Muscle layer of duodenum (tissue), 2 donors: ENCODE measurements around the gene UBE2O.
"Not testable (repeated sequence)": the region's sequence is repeated elsewhere in the genome, so short reads cannot be mapped to it uniquely, and the experiment has no call there.

Source experiments
- H3K27ac ChIP-seq: one replicate; pipeline ENCODE4 v1.7.0; 2013; ENCODE audit warnings: mild to moderate bottlenecking, low read length
- H3K27me3 ChIP-seq: one replicate; pipeline ENCODE4 v1.7.0; 2013; ENCODE audit warnings: low read depth, mild to moderate bottlenecking, control low read depth, low read length
- H3K36me3 ChIP-seq, 2 donors: one replicate each; pipeline ENCODE4 v1.7.0; 2013; ENCODE audit warnings: low read length in 2 of 2, control low read depth in 1 of 2, mild to moderate bottlenecking in 1 of 2; ENCODE audit not compliant: insufficient read depth in 2 of 2, control insufficient read depth in 1 of 2
- H3K4me1 ChIP-seq, 2 donors: one replicate each; pipeline ENCODE4 v1.7.0; 2013; ENCODE audit warnings: low read length in 2 of 2, mild to moderate bottlenecking in 2 of 2, control low read depth in 1 of 2, moderate library complexity in 1 of 2; ENCODE audit not compliant: insufficient read depth in 2 of 2, control insufficient read depth in 1 of 2
- H3K4me3 ChIP-seq, 2 donors: one replicate each; pipeline ENCODE4 v1.7.0; 2013; ENCODE audit warnings: low read length in 2 of 2, low read depth in 1 of 2, mild to moderate bottlenecking in 1 of 2
- H3K9me3 ChIP-seq, 2 donors: one replicate each; pipeline ENCODE4 v1.7.0; 2013; ENCODE audit warnings: low read length in 2 of 2, control low read depth in 1 of 2, mild to moderate bottlenecking in 1 of 2; ENCODE audit not compliant: control insufficient read depth in 1 of 2
- donor health status: healthy.

Gene UBE2O

DNA sequence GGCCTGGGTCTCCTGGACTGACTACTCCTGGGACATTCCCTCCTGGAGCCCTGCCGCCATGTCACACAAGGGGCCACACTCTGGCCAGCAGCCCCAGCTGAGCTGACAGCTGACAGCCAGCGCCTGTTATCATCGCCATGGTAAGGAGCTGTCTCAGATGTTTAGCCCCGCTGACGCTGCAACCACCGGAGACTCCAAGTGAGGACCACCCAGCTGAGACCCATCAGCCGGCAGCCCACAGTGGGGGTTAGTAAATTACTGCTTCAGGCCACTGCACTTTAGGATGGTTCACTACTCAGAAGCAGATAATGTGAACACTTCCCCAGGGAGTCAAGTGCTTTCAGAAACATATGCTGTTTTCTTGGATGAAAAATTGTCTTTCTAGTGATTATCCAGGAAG, 83.1 kb downstream of the UBE2O start:
- Histone ChIP-seq H3K36me3 (no peaks in the 10 kb centered on the region), H3K9me3 (no peaks in the 10 kb centered on the region), H3K27ac (no peak overlapping the region)

DNA sequence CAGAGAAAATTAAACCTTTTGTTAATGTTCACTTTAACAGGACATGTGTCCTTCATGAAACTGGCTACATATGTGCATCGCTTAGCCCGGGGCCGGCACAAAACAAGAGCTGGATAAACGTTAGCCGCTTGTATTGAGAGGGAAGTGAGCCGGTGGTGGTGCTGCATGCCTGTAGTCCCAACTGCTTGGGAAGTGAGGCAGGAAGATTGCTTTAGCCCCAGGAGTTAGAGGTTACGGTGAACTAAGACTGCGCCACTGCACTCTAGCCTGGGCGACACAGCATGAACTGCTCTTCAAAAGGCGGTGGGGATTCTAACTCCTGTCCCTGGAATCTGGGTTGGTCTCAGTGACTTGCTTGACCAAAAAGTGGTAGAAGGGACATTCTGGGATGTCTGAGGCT, 83.6 kb downstream of the UBE2O start:
- Histone ChIP-seq H3K4me1 (peaks cover 0 to 12% of the 10 kb centered on the region in 2 donors), H3K9me3 (no peaks in the 10 kb centered on the region), H3K27ac (no peak overlapping the region), H3K27me3 (no peaks in the 10 kb centered on the region), H3K36me3 (no peaks in the 10 kb centered on the region), H3K4me3 (no peak overlapping the region)

More for the DNA sequence above, 83.1 kb downstream of the UBE2O start:
- Histone ChIP-seq H3K4me3 (no peak overlapping the region), H3K27me3 (no peaks in the 10 kb centered on the region), H3K4me1 (peaks cover 0 to 12% of the 10 kb centered on the region in 2 donors)

DNA sequence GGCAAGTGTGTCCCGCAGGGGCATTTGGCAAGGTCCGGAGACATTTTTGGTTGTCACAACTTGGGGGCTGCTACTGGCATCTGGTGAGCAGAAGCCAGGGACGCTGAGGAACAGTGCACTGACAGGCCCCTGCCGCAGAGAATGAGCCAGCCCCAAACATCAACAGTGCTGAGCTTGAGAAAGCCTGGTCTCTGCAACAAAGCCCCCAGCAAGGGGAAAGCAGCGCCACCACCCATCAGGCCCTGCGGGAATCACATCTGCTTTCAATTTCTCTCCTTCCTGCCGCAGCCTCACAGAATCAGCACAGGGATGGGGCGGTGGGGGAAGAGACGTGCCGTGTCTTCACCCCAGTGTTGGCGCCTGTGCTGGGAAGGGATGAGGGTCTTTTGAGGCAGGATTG, 84.4 kb downstream of the UBE2O start:
- H3K36me3 ChIP-seq, result no peaks in the 10 kb centered on the region
- H3K27ac ChIP-seq, result no peak overlapping the region
- H3K27me3 ChIP-seq, result no peaks in the 10 kb centered on the region
- no peaks in the 10 kb centered on the region for H3K9me3 ChIP-seq
- H3K4me3 ChIP-seq, result no peak overlapping the region
- H3K4me1 ChIP-seq, result peaks cover 0 to 12% of the 10 kb centered on the region in 2 donors

DNA sequence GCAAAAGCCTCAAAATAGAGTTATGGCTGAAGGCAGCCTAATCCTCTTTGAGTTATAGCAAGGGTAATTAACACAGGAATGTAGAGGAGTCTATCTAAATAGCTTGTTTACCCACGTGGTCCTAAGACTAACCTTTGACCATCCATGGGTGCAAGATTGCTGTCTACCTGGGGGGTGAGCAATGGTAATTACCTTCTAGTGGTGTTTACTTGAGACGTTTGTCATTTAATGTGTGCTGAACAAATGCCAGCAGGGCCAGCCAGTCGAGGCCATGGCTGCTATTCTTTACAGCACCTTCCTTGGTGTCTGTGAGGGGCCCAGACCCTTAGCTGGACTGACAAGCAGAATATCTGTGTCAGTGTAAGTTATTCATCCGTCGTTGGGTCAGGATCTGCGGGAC, 85.3 kb downstream of the UBE2O start:
- no peak overlapping the region for H3K27ac ChIP-seq

DNA sequence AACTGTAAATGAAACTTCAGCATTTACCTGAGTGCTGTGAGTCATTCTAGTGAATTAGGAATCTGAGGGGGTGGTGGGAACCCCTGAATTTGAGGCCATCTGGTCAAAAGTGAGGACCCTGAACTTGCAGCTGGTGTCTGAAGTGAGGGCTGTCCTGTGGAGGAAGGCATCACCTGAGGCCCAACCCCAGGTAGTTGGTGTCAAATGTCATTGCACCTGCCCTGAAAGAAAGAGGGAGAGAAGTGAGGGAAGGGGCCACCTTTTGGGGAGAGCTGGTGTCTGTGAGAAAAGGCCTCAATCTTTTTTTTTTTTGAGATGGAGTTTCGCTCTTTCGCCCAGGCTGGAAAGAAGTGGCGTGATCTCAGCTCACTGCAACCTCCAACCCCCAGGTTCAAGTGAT, 86.7 kb downstream of the UBE2O start:
- Histone ChIP-seq H3K9me3 (no peaks in the 10 kb centered on the region), H3K27me3 (no peaks in the 10 kb centered on the region), H3K36me3 (no peaks in the 10 kb centered on the region), H3K4me3 (no peak overlapping the region), H3K4me1 (peaks cover 0 to 16% of the 10 kb centered on the region in 2 donors), H3K27ac (no peak overlapping the region)

More for the DNA sequence above, 85.3 kb downstream of the UBE2O start:
- no peaks in the 10 kb centered on the region for H3K27me3 ChIP-seq
- no peak overlapping the region for H3K4me3 ChIP-seq
- no peaks in the 10 kb centered on the region for H3K9me3 ChIP-seq
- no peaks in the 10 kb centered on the region for H3K36me3 ChIP-seq
- peaks cover 0 to 12% of the 10 kb centered on the region in 2 donors for H3K4me1 ChIP-seq

DNA sequence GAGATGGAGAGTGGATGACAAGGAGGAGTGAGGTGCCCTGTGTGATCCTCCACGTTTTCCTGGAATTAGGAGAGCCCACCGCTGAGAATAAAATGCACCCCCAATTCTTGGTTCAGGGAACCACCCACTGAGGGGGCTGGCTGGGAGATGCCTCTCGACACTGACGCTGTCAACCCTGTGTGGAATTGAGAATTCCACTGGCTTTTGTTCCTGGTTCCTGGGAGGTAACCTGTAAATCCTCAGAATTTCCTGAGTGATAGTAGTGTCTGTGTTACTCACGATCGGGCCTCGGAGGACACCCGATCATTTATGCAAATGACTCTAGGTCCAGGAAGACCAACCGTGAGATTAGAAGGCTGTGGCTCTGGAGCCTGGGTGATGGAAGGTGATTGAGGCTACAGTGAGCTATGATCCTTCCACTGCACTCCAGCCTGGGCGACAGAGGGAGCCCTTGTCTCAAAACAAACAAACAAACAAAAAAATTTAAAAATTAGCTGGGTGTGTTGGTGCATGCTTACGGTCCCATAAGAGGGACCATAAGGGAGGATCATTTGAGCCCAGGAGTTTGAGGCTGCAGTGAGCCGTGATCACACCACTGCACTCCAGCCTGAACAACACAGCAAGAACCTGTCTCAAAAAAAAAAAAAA, 87.6 kb downstream of the UBE2O start:
- no peak overlapping the region for H3K4me3 ChIP-seq
- H3K9me3 ChIP-seq, result no peaks in the 10 kb centered on the region
- no peak overlapping the region for H3K27ac ChIP-seq
- no peaks in the 10 kb centered on the region for H3K27me3 ChIP-seq
- peaks cover 0 to 12% of the 10 kb centered on the region in 2 donors for H3K4me1 ChIP-seq
- no peaks in the 10 kb centered on the region for H3K36me3 ChIP-seq

DNA sequence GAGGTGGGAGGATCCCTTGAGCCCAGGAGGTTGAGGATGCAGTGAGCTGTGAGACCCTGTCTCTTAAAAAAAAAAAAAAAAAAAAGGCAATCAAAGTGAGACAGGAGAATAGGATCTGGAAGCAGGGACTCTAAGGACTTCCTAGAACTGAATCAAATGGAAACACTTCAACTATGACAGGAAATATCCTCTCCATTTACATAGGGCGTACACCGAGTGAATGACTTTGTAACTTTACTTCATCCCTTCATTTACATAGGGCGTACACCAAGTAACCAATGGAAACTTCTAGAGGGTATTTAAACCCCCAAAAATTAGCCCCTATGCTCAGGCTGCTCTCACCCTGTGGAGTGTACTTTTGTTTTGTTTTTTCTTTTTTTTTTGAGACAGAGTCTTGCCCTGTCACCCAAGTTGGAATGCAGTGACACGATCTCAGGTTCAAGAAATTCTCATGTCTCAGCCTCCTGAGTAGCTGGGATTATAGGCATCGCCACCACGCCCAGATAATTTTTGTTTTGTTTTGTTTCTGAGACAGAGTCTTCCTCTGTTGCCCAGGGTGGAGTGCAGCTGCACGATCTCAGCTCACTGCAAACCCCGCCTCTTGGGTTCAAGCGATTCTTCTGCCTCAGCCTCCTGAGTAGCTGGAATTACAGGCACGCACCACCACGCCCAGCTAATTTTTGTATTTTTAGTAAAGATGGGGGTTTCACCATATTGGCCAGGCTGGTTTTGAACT, 89.7 kb downstream of the UBE2O start:
- Histone ChIP-seq H3K36me3 (no peaks in the 10 kb centered on the region), H3K4me3 (no peak overlapping the region), H3K9me3 (no peaks in the 10 kb centered on the region), H3K4me1 (peaks cover 0 to 7% of the 10 kb centered on the region in 2 donors), H3K27ac (no peak overlapping the region), H3K27me3 (no peaks in the 10 kb centered on the region)

DNA sequence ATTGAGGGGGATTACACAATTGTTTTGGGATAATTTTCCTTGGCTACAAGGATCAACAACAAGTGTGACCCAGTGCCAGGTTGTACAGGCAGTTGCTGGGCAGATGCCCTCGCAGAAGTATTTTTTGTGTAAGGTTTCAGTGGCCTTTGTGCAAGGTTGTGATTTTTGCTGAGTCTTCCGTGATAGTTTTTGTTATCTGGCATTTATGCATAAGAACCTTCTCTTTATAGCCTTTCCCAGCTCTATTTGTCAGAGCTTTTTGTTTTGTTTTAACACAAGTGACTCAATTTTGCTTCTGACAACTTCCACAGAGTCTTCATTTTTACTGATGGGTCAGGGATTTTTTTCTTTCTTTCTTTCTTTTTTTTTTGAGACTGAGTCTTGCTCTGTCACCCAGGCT, 92.5 kb downstream of the UBE2O start:
- Histone ChIP-seq H3K36me3 (no peaks in the 10 kb centered on the region), H3K9me3 (no peaks in the 10 kb centered on the region), H3K4me3 (no peak overlapping the region), H3K27me3 (no peaks in the 10 kb centered on the region), H3K4me1 (peaks cover 0 to 7% of the 10 kb centered on the region in 2 donors), H3K27ac (no peak overlapping the region)

DNA sequence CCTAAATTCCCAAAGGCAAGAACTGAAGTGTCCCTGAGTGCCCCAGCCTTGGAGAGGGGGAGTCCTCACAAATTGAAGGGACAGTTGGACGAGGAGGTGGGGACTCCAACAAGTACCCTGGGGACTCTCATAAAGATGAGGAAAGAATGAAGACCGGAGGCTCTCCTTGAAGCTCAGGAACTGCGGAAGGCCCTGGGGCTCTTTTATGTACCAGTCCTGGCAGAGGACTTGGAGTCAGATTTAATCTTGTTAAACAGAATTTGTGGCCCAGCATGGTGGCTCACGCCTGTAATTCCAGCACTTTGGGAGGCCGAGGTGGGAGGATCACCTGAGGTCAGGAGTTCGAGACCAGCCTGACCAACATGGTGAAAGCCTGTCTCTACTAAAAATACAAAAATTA, 93.2 kb downstream of the UBE2O start:
- not testable (repeated sequence) for H3K27me3 ChIP-seq, H3K27ac ChIP-seq, H3K9me3 ChIP-seq, H3K4me1 ChIP-seq, H3K36me3 ChIP-seq, H3K4me3 ChIP-seq

DNA sequence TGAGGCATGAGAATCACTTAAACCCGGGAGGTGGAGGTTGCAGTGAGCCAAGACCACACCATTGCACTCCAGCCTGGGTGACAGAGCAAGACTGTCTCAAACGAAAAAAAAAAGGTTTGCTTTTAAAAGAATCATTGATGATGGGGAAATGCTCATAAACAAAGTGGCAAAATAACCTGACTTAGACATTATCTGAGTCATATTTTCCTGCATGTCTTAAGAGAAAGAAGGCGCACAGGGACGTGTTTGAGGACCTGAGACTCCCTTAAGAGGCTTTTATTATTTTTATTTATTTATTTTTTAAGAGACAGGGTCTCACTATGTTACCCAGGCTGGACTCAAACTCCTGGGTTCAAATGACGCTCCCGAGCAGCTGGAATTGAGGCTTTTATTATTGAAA, 93.6 kb downstream of the UBE2O start:
- peaks cover 0 to 8% of the 10 kb centered on the region in 2 donors for H3K4me1 ChIP-seq
- H3K27ac ChIP-seq, result no peak overlapping the region

DNA sequence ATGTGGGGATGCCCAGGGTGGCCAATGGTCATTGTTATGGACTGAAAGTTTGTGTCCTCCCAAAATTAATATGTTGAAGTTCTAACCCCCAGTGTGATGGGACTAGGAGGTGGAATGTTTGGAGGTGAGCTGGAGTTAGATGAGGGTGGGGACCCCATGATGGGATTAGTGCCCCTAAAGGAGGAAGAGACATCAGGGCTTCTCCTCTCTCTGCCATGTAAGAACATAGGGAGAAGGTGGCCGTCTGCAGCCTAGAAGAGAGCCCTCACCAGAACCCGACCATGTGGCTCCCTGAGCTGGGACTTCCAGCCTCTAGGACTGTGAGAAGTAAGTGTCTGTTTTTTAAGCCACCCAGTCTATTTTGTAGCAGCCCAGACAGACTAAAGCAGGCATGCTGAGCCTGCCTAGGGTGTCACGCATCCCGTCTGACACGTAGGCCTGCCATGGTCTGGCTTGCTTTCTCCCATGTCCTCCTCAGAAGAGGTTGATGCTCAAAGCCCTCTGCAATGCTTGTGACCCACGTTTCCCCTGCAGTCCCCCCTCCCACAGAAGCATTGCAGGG, 95.3 kb downstream of the UBE2O start:
- Histone ChIP-seq H3K27ac (no peak overlapping the region), H3K4me1 (peaks cover 0 to 14% of the 10 kb centered on the region in 2 donors), H3K36me3 (no peaks in the 10 kb centered on the region), H3K27me3 (no peaks in the 10 kb centered on the region), H3K9me3 (no peaks in the 10 kb centered on the region), H3K4me3 (no peak overlapping the region)

More for the DNA sequence above, 93.6 kb downstream of the UBE2O start:
- Histone ChIP-seq H3K36me3 (no peaks in the 10 kb centered on the region), H3K9me3 (no peaks in the 10 kb centered on the region), H3K4me3 (no peak overlapping the region), H3K27me3 (no peaks in the 10 kb centered on the region)
